Neuron (in vitro differentiated cells): ENCODE data around the gene COCH.
"Not testable (repeated sequence)": the region's sequence is repeated elsewhere in the genome, so short reads cannot be mapped to it uniquely, and the experiment has no call there.

Source experiments
- H2AFZ ChIP-seq: one replicate; pipeline ENCODE4 v1.6.1; 2013; ENCODE audit warnings: low read depth, mild to moderate bottlenecking, inconsistent platforms, low read length, moderate library complexity
- H3K27me3 ChIP-seq: one replicate; pipeline ENCODE4 v1.6.1; 2013; ENCODE audit warnings: low read length; ENCODE audit not compliant: insufficient read depth
- H3K36me3 ChIP-seq: one replicate; pipeline ENCODE4 v1.6.1; 2013; ENCODE audit warnings: low read length; ENCODE audit not compliant: insufficient read depth
- H3K4me1 ChIP-seq: one replicate; pipeline ENCODE4 v1.6.1; 2013; ENCODE audit warnings: low read length; ENCODE audit not compliant: insufficient read depth
- H3K4me3 ChIP-seq: 2 replicates; pipeline ENCODE4 v1.5.1; 2013; ENCODE audit warnings: mild to moderate bottlenecking, low read length, moderate library complexity
- H3K9me3 ChIP-seq: one replicate; pipeline ENCODE4 v1.6.1; 2013; ENCODE audit warnings: low read length

The COCH gene

GRCh38 chr14:30914812-30915211 lies 40.5 kb downstream of the COCH start:
- Histone ChIP-seq H3K4me3 (no peak overlapping the region), H3K36me3 (peaks cover 21% of the 10 kb centered on the region), H3K4me1 (no peaks in the 10 kb centered on the region), H3K9me3 (no peaks in the 10 kb centered on the region), H3K27me3 (no peaks in the 10 kb centered on the region), H2AFZ (no peak overlapping the region)

GRCh38 chr14:30915596-30915995 lies 41.2 kb downstream of the COCH start:
- H3K4me1 ChIP-seq: no peaks in the 10 kb centered on the region
- H3K36me3 ChIP-seq: peaks cover 17% of the 10 kb centered on the region
- no peak overlapping the region for H2AFZ ChIP-seq
- H3K4me3 ChIP-seq: no peak overlapping the region
- H3K9me3 ChIP-seq: no peaks in the 10 kb centered on the region
- no peaks in the 10 kb centered on the region for H3K27me3 ChIP-seq

- Histone ChIP-seq H3K9me3 (no peaks in the 10 kb centered on the region), H3K27me3 (no peaks in the 10 kb centered on the region), H3K4me3 (no peak overlapping the region), H3K36me3 (peaks cover 20% of the 10 kb centered on the region), H3K4me1 (no peaks in the 10 kb centered on the region), H2AFZ (no peak overlapping the region)
Measured at GRCh38 chr14:30921305-30921704, 46.9 kb downstream of the COCH start.

GRCh38 chr14:30921788-30922187 lies 47.4 kb downstream of the COCH start:
- Histone ChIP-seq H3K36me3 (peaks cover 19% of the 10 kb centered on the region), H3K4me3 (no peak overlapping the region), H3K9me3 (no peaks in the 10 kb centered on the region), H3K4me1 (no peaks in the 10 kb centered on the region), H3K27me3 (no peaks in the 10 kb centered on the region), H2AFZ (no peak overlapping the region)

GRCh38 chr14:30925254-30925653 lies 50.9 kb downstream of the COCH start:
- Histone ChIP-seq H3K36me3 (peaks cover 17% of the 10 kb centered on the region), H3K4me1 (no peaks in the 10 kb centered on the region), H3K27me3 (no peaks in the 10 kb centered on the region)

GRCh38 chr14:30928462-30928861 lies 54.1 kb downstream of the COCH start:
- Histone ChIP-seq H3K27me3 (no peaks in the 10 kb centered on the region), H3K4me3 (no peak overlapping the region), H3K36me3 (peaks cover 14% of the 10 kb centered on the region), H3K4me1 (no peaks in the 10 kb centered on the region), H2AFZ (no peak overlapping the region), H3K9me3 (no peaks in the 10 kb centered on the region)

More at GRCh38 chr14:30925254-30925653, 50.9 kb downstream of the COCH start:
- H3K4me3 ChIP-seq: no peak overlapping the region
- no peaks in the 10 kb centered on the region for H3K9me3 ChIP-seq
- H2AFZ ChIP-seq: no peak overlapping the region

GRCh38 chr14:30933937-30934336 lies 59.6 kb downstream of the COCH start:
- not testable (repeated sequence) for H3K4me1 ChIP-seq, H2AFZ ChIP-seq, H3K4me3 ChIP-seq, H3K27me3 ChIP-seq, H3K9me3 ChIP-seq
- H3K36me3 ChIP-seq: peaks cover 43% of the 10 kb centered on the region

GRCh38 chr14:30935445-30935844 lies 61.1 kb downstream of the COCH start:
- Histone ChIP-seq H3K4me1 (no peaks in the 10 kb centered on the region), H3K9me3 (no peaks in the 10 kb centered on the region), H3K36me3 (peaks cover 53% of the 10 kb centered on the region), H3K4me3 (no peak overlapping the region), H3K27me3 (no peaks in the 10 kb centered on the region), H2AFZ (no peak overlapping the region)

- Histone ChIP-seq H3K9me3 (no peaks in the 10 kb centered on the region), H3K4me3 (no peak overlapping the region), H3K36me3 (peaks cover 51% of the 10 kb centered on the region), H3K4me1 (no peaks in the 10 kb centered on the region), H2AFZ (no peak overlapping the region), H3K27me3 (no peaks in the 10 kb centered on the region)
Measured at GRCh38 chr14:30938617-30939016, 64.3 kb downstream of the COCH start.
